GM19240 (cell line): Measurements from ENCODE around the gene SLC16A3.

Source experiments
- DNase-seq: peaks from one replicate; pipeline ENCODE4 v3.0.0; 2011; ENCODE audit warnings: low spot score; ENCODE audit not compliant: insufficient read length

The SLC16A3 gene

GRCh38 chr17:82283208-82283749 is 54.4 kb downstream of the SLC16A3 start:
- no peak for DNase-seq

- DNase-seq = no peak
These were observed 56.3 kb downstream of the SLC16A3 start for GRCh38 chr17:82285141-82285540.

- DNase-seq = no peak
These were observed 58.4 kb downstream of the SLC16A3 start for GRCh38 chr17:82287013-82287867.

GRCh38 chr17:82287868-82288801 is 59.3 kb downstream of the SLC16A3 start:
- DNase-seq = no peak
